SK-N-MC (cell line): ENCODE data around the gene ZDHHC3.
A peak's percentile ranks its signal among the peaks of the same experiment; 100 is the strongest.

Source experiments
- DNase-seq: peaks from one replicate; pipeline ENCODE4 v3.0.0-alpha.2; 2011; ENCODE audit warnings: low read depth, low spot score
- H3K27ac ChIP-seq: fragments of 200-600 bp; sonication (generic); 2 replicates; pipeline ENCODE4 v1.5.1; 2016; ENCODE audit warnings: mixed run types
- H3K36me3 ChIP-seq: fragments of 200-600 bp; sonication (generic); 2 replicates; pipeline ENCODE4 v1.6.1; 2017; ENCODE audit warnings: antibody characterized with exemption, low read length, mixed read lengths; ENCODE audit not compliant: insufficient read depth
- H3K4me3 ChIP-seq: fragments of 200-600 bp; sonication (generic); 2 replicates; pipeline ENCODE4 v1.5.1; 2016
- H3K9ac ChIP-seq: fragments of 200-600 bp; sonication (generic); 2 replicates; pipeline ENCODE4 v1.8.0; 2017; ENCODE audit warnings: mixed run types, mixed read lengths; ENCODE audit not compliant: insufficient read length
- H3K9me3 ChIP-seq: fragments of 200-600 bp; sonication (generic); 2 replicates; pipeline ENCODE4 v1.6.1; 2017; ENCODE audit warnings: low read depth, mild to moderate bottlenecking, antibody characterized with exemption, low read length, moderate library complexity, mixed read lengths
- EZH2 ChIP-seq: fragments of 200-600 bp; sonication (generic); IDR thresholded peaks from one replicate; pipeline ENCODE4 v1.6.1; 2017; ENCODE audit warnings: antibody characterized with exemption
- FOXP2 ChIP-seq: optimal IDR thresholded peaks from 2 replicates; pipeline ENCODE3; 2011; ENCODE audit warnings: mild to moderate bottlenecking, moderate library complexity; ENCODE audit not compliant: insufficient read depth; ENCODE audit errors: extremely low read length, control extremely low read depth
- POLR2AphosphoS5 ChIP-seq: IDR thresholded peaks from 2 replicates; pipeline ENCODE4 v1.6.1; 2012; ENCODE audit warnings: mild to moderate bottlenecking, low read depth, low read length, borderline replicate concordance

ZDHHC3 gene

DNA sequence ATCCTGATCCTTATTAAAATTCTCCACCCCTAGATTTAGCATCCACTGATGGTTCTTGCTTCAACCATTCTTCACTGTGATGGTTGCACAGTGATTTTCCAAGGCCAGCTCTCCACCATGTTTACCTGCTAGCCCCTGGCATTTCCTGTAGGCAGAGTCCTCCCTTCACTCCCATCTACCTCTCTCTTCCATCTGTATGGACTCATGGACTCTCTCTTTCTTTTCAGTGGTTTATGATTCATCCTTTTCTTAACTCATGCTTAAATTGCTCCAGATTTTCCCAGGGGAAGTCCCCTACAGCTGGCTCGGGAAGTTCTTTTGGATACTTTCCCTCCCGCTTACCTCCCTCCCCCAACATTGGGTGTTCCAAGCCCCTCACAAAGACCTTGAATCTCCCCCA, 82.9 kb downstream of the ZDHHC3 start:
- Histone ChIP-seq H3K27ac (no peak overlapping the region), H3K9me3 (no peaks in the 10 kb centered on the region), H3K9ac (no peak overlapping the region), H3K36me3 (no peaks in the 10 kb centered on the region), H3K4me3 (no peak overlapping the region)
- DNase-seq, result no peak
- TF ChIP-seq FOXP2 (no peak), EZH2 (no peak), POLR2AphosphoS5 (no peak)

DNA sequence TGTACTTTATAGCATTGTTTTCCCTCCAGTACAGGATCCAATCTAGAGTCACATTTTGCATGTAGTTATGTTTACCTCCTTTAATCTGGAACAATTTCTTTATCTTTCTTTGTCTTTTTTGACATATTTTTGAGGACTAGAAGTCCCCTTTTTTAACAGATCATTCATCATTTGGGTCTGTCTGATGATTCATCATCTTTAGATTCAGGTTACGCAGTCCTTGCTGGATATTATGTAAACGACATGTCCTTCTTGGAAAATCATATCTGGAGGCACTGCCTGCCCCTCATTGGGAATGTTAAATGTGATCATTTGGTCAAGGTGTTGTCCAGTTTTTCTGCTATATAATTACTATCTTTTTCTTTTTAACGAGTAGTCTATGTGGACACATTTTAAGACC, 83.3 kb downstream of the ZDHHC3 start:
- no peaks in the 10 kb centered on the region for H3K9me3 ChIP-seq
- DNase-seq, result no peak
- H3K4me3 ChIP-seq, result no peak overlapping the region
- no peak for TF ChIP-seq FOXP2
- TF ChIP-seq POLR2AphosphoS5, result no peak
- no peak for TF ChIP-seq EZH2
- no peak overlapping the region for H3K9ac ChIP-seq
- no peak overlapping the region for H3K27ac ChIP-seq
- no peaks in the 10 kb centered on the region for H3K36me3 ChIP-seq

DNA sequence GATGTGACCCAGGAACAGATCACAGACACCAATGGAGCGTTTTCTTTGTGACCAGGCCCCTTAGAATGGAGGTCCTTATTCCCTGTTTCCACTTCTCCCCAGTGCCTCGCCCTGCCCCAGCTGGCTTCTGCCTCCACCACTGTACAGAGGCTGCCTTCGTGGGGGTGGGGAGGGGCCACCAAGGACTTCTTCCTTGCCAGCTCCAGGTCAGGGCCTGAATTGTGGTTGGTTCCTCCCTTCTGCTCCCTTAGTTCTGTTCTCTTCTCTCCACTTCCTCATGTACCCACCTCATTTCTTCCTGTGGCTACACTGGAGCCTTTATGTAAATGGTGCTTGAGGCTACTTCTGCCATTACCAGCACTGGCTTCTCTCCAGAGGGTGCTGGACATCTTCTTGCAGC, 85.1 kb downstream of the ZDHHC3 start:
- Histone ChIP-seq H3K9me3 (no peaks in the 10 kb centered on the region), H3K27ac (no peak overlapping the region), H3K4me3 (no peak overlapping the region), H3K9ac (no peak overlapping the region), H3K36me3 (no peaks in the 10 kb centered on the region)
- no peak for TF ChIP-seq POLR2AphosphoS5
- no peak for TF ChIP-seq EZH2
- no peak for TF ChIP-seq FOXP2
- DNase-seq, result no peak

DNA sequence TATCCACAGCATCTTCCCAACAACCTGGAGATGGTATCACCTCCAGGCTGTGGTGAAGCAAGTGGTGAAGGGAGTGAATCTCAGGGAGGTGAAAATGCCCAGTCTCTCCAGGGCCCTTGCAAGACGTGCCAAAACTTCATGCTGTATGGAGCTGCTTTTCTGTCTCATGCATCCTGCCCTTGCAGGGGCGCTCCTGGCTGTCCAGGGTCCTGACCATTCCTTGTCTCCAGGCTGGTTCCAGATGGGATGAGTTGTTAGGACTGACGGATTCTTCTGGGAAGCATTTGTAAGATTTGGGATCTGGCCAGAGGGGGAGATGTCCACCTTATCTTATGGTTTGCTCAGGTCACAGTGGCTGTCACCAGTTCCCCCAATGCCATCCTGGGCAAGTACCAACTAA, 85.7 kb downstream of the ZDHHC3 start:
- no peaks in the 10 kb centered on the region for H3K36me3 ChIP-seq
- no peak overlapping the region for H3K4me3 ChIP-seq
- no peak for DNase-seq
- TF ChIP-seq EZH2 (no peak), FOXP2 (no peak), POLR2AphosphoS5 (no peak)
- H3K9ac ChIP-seq, result no peak overlapping the region
- H3K9me3 ChIP-seq, result no peaks in the 10 kb centered on the region
- no peak overlapping the region for H3K27ac ChIP-seq

DNA sequence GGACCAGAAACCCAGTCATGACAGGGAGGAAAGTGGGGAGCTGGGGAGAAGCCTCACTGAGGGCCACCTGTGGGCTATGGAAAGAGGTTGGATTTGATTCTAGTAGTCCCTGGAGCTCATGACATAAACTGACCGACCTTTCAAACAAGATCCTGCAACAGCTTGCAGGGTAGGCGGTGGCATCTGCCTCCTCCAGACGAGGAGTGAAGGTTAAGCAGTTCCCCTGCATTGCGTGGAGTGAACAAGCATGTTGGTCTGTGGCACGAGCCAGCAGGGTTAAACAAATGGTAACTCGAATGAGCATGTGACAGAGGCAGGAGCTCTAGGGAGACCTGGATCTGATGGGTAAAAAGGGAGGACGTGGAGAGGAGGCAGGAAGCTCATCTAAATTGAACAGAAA, 88.9 kb downstream of the ZDHHC3 start:
- no peak for DNase-seq
- TF ChIP-seq FOXP2 (no peak), EZH2 (no peak), POLR2AphosphoS5 (no peak)
- Histone ChIP-seq H3K9ac (no peak overlapping the region), H3K9me3 (no peaks in the 10 kb centered on the region), H3K27ac (no peak overlapping the region), H3K4me3 (no peak overlapping the region), H3K36me3 (no peaks in the 10 kb centered on the region)

DNA sequence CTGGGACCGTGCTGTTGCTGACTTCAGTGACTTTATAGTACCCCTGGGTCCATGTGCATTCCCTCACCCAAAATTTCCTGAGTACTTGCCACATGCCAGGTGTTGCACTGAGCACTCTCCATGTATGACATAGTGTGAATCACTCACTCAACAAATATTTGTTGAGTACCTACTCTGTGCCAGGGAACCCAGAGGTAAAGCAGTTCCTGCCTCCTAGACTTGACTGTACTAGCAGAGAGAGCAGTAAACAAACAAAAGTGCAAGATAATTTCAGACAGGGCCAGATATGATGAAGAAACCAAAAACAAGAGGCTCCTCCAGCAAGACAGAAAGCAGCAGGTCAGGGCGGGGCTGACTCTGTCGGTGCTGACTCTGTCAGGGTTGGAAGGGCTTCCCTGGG, 89.4 kb downstream of the ZDHHC3 start:
- Histone ChIP-seq H3K9ac (no peak overlapping the region), H3K4me3 (no peak overlapping the region), H3K27ac (no peak overlapping the region), H3K9me3 (no peaks in the 10 kb centered on the region), H3K36me3 (no peaks in the 10 kb centered on the region)
- DNase-seq, result no peak
- TF ChIP-seq FOXP2 (no peak), POLR2AphosphoS5 (no peak), EZH2 (no peak)

DNA sequence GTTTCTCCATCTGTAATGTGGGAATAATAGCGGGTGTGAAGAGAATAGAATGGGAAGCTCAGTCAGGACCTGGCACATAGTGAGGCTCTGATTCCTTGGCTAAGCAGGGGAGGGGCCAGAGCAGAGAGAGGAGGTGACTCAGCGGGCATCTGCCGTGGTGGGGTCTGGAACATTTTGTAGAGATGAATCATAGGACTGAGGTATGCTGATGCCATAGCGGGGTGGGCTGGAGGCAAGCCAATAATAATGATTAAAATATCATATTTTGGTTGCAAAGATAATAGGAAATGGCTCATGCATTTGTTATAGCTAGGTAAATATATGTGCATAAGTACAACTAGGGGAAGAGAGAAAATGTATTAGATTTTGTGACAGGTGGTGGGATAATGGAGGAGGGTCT, 90.4 kb downstream of the ZDHHC3 start:
- no peak overlapping the region for H3K27ac ChIP-seq

DNA sequence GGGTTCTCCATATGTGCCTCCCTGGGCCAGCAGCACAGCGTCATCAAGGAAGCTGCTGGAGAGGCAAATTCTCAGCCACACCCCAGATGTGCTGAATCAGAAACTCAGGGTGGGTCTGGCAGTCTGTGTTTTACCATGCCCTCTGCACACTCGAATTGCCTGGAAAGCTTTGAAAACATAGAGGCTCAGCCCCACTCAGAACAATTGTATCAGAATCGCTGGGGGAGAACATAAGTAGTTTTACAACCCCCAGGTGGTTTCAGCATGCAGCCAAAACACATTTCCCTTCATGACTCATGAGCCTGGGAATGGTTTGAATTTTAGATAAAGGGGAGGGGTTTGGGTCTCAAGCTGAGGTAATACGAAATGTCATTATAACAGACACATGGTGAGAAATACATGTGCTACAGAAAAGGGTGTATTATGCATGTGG, 92.0 kb downstream of the ZDHHC3 start:
- no peaks in the 10 kb centered on the region for H3K36me3 ChIP-seq
- H3K9ac ChIP-seq, result no peak overlapping the region
- TF ChIP-seq POLR2AphosphoS5, result no peak
- TF ChIP-seq EZH2, result no peak
- no peak for TF ChIP-seq FOXP2
- H3K27ac ChIP-seq, result no peak overlapping the region
- no peaks in the 10 kb centered on the region for H3K9me3 ChIP-seq
- H3K4me3 ChIP-seq, result peak overlapping the region; percentile 9; the same call in 1 of the 2 replicates
- DNase-seq, result no peak

More for the DNA sequence above, 90.4 kb downstream of the ZDHHC3 start:
- DNase-seq, result no peak
- Histone ChIP-seq H3K9me3 (no peaks in the 10 kb centered on the region), H3K9ac (no peak overlapping the region), H3K36me3 (no peaks in the 10 kb centered on the region), H3K4me3 (no peak overlapping the region)
- TF ChIP-seq EZH2 (no peak), FOXP2 (no peak), POLR2AphosphoS5 (no peak)

DNA sequence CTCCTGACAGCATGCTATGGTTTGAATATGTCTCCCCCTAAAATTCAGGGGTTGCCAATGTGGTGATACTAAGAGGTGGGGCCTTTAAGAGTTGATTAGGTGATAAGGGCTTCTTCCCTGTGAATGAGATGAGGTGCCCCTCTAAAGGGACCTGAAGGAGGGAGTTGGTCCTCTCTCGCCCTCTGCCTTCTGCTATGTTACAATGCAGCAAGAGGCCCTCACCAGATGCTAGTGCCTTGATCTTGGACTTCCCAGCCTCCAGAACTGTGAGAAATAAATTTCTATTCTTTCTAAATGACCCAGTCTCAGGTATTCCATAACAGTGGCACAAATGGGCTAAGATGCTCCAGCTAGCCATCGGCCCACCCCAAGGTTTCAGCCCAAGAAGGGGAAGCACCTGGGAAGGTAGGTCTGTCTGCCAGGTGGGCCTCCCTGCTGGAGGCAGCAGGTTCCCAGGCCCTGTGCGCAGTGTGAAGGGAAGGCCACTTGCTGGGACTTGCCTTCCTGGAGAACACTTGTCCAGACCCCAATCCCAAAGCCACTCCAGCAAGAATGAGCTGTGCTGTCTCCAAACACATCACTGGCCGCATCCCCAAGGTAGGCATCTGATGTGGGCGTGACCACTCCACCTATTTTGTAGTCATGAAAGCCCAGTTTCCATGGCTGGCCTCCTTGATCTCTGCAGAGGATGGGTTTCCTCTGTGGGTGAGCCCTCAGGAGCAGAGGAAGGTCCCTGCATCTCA, 92.6 kb downstream of the ZDHHC3 start:
- TF ChIP-seq EZH2, result no peak
- no peak for TF ChIP-seq FOXP2
- TF ChIP-seq POLR2AphosphoS5, result no peak
- Histone ChIP-seq H3K27ac (no peak overlapping the region), H3K4me3 (no peak overlapping the region; the same call in 1 of the 2 replicates), H3K9ac (no peak overlapping the region), H3K9me3 (no peaks in the 10 kb centered on the region), H3K36me3 (no peaks in the 10 kb centered on the region)
- no peak for DNase-seq

DNA sequence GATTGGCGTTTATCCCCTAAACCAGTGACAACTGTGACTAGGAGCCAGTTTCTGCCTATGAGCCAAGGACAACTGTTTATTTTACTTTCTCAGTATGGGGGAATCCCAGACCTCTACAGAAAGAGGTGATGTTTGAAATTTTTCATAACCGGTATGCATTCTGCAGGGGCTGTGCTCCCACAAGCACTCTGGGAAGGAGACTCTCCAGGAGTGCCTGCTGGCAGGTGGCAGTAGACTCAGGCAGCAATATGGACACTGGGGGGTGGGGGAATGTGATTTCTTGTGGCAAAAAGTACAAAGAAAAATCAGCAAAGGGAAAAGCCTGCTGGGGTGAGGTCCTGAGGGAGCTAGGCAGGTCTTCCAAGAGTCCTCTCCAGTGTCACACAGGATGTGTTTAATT, 95.7 kb downstream of the ZDHHC3 start:
- Histone ChIP-seq H3K9me3 (no peaks in the 10 kb centered on the region), H3K9ac (no peak overlapping the region), H3K4me3 (no peak overlapping the region), H3K36me3 (no peaks in the 10 kb centered on the region), H3K27ac (no peak overlapping the region)
- TF ChIP-seq EZH2 (no peak), FOXP2 (no peak), POLR2AphosphoS5 (no peak)
- no peak for DNase-seq
